GM19043 (cell line): ENCODE measurements around the gene PTGES3L.
"Not testable (repeated sequence)": the region's sequence is repeated elsewhere in the genome, so short reads cannot be mapped to it uniquely, and the experiment has no call there.

ENCODE experiments used
- ATAC-seq: cut with Tn5 transposase; IDR thresholded peaks from one replicate; pipeline ENCODE4 v1.9.1; 2021; ENCODE audit warnings: low read depth; ENCODE audit not compliant: unreplicated experiment

The PTGES3L gene

GRCh38 chr17:42923472-42923871 lies 56.4 kb downstream of the PTGES3L start:
- ATAC-seq = not testable (repeated sequence)

DNA sequence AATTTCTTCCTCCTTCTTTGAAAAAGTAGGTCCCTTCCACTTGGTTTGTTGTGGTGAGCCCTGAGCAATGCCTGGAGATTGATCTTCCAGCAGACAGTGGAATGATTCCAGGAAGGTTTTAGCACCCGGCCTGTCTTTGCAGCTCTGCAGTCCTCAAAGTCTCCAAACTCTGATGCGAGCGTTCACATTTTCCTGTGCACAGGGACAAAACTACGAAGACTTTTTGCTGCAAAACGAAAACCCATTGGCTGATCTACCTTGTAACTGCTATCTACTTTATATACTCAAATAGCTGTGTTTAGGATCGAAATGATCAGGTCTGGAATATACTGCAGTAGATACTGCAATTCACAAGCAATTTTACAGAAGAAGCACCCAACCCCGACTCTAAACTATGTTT lies 57.6 kb downstream of the PTGES3L start:
- ATAC-seq = no peak

GRCh38 chr17:42920922-42921321 lies 59.0 kb downstream of the PTGES3L start:
- ATAC-seq = no peak

DNA sequence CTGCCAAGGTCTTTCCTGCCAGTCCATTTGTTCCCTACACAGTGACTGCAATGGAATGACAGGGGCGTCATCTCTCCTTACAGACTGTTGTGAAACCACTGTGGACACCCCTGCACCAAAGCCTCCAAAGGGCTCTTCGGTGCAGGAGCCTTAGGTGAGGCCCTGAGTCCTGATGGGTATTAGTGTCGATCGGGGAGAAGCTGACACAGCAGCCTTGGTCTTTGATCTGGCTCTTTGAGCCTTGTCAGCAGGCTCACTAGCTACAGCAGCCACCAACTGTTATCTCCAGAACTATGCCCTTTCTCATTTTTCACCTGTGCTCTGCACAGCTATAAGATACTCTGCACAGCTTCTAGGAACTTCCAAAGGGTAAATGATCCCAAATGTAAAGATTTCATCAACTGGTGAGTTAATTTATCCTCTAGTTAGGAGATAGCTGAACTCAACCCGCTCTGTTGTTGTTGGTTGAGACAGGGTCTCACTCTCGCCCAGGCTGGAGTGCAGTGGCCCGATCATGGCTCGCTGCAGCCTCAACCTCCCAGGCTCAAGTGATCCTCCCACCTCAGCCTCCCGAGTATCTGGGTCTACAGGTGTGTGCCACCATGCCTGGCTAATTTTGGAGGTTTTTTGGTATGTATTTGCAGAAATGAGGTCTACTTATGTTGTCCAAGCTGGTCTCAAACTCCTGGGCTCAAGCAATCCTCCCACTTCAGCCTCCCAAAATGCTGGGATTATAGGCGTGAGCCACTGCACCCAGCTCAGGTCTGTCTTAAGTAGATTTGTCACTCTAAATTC lies 59.6 kb downstream of the PTGES3L start:
- no peak for ATAC-seq

GRCh38 chr17:42919522-42920077 lies 60.3 kb downstream of the PTGES3L start:
- ATAC-seq = not testable (repeated sequence)

DNA sequence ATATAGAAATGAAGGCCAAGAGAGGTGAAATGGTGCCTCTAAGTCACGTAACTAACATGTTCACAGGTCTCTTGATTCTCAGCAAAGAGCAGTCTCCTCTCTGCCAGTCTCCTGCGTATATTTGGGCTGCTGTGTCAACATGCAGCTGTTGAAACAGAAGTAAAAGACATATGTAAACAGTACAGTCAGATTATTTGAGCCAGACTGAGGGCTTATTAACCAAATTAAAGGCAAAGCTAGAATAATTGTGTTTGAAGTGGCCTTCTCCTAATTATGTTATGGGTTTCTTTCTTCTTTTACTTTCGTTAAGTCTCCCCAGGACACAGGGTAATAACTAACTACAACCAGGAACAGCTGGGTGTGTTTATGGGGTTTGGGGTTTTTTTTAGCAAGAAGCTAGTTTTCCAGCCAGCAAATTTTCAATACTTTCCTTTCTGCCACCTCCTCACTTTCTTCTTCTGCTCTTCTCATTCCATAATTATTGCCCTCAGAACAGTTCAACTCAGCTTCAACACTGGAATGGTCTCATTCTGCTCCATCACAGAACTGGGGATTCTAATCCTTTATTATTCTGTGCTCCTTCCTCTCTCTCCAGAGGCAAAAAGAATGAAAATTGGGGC lies 60.9 kb downstream of the PTGES3L start:
- no peak for ATAC-seq
